CD4-positive, alpha-beta T cell (primary cell): Measurements from ENCODE around the gene BCL3. TPM values are rescaled to one million over a fixed set of nuclear protein-coding genes. Genes with fewer than 3 reads are reported as not detected.

Source experiments
- ATAC-seq: fragments of 200-7000 bp; cut with Tn5 transposase; one replicate; pipeline ENCODE4 v1.10.0; 2022; ENCODE audit warnings: mild to moderate bottlenecking; ENCODE audit not compliant: poor library complexity
- CTCF ChIA-PET: fragments of 350-600 bp; sonication (Branson Sonifier 250); formaldehyde crosslinking; loops from one replicate; lab custom pipeline; 2021; ENCODE audit warnings: antibody characterized with exemption, inconsistent platforms; lab: Charles Lee
- POLR2A ChIA-PET: fragments of 350-600 bp; sonication (Branson Sonifier 250); formaldehyde crosslinking; loops from one replicate; lab custom pipeline; 2021; ENCODE audit warnings: antibody characterized with exemption, inconsistent platforms; lab: Charles Lee
- DNase-seq, 14 experiments: peaks; one replicate each; pipeline ENCODE4 v3.0.0-alpha.2; 2013 to 2020; ENCODE audit warnings: mixed read lengths in 2 of 14
- H3K27ac ChIP-seq, 2 donors: one replicate each; pipeline versions ENCODE4 v1.5.1 to v1.7.0; 2013; ENCODE audit warnings: low read length in 2 of 2, low read depth in 1 of 2, mild to moderate bottlenecking in 1 of 2
- H3K27me3 ChIP-seq, 2 experiments: 1 replicate in 1 of 2; 2 replicates in 1 of 2; pipeline versions ENCODE4 v1.6.1 to v1.7.0; 2013; ENCODE audit warnings: low read length in 2 of 2, control low read depth in 1 of 2, mild to moderate bottlenecking in 1 of 2, moderate library complexity in 1 of 2; ENCODE audit not compliant: insufficient read depth in 2 of 2, control insufficient read depth in 1 of 2
- H3K36me3 ChIP-seq: one replicate; pipeline ENCODE4 v1.6.1; 2013; ENCODE audit warnings: low read length, control low read depth; ENCODE audit not compliant: insufficient read depth
- H3K4me1 ChIP-seq: one replicate; pipeline ENCODE4 v1.6.1; 2013; ENCODE audit warnings: low read length, control low read depth; ENCODE audit not compliant: insufficient read depth
- H3K4me3 ChIP-seq: one replicate; pipeline ENCODE4 v1.5.1; 2013; ENCODE audit warnings: mild to moderate bottlenecking, low read length, moderate library complexity
- H3K9me3 ChIP-seq, 2 experiments: 1 replicate in 1 of 2; 2 replicates in 1 of 2; pipeline versions ENCODE4 v1.6.1 to v1.7.0; 2013; ENCODE audit warnings: low read length in 2 of 2, mild to moderate bottlenecking in 2 of 2, control low read depth in 1 of 2, moderate library complexity in 1 of 2; ENCODE audit not compliant: control insufficient read depth in 1 of 2, insufficient read depth in 1 of 2
- H3K27ac Mint-ChIP-seq: one replicate; pipeline ENCODE4 v1.8.0; 2020; ENCODE audit warnings: mixed read lengths
- H3K27me3 Mint-ChIP-seq: one replicate; pipeline ENCODE4 v1.8.0; 2021; ENCODE audit warnings: mixed read lengths
- H3K36me3 Mint-ChIP-seq: one replicate; pipeline ENCODE4 v1.8.0; 2021; ENCODE audit warnings: low read depth, mixed read lengths
- H3K4me1 Mint-ChIP-seq: one replicate; pipeline ENCODE4 v1.8.0; 2021; ENCODE audit warnings: low read depth, mixed read lengths
- H3K4me3 Mint-ChIP-seq: one replicate; pipeline ENCODE4 v1.8.0; 2020; ENCODE audit warnings: mild to moderate bottlenecking, mixed read lengths
- H3K9me3 Mint-ChIP-seq: one replicate; pipeline ENCODE4 v1.8.0; 2020; ENCODE audit warnings: mixed read lengths
- intact Hi-C, 2 experiments: fragments of 100-400 bp; cut with DNase I in 1 of 2; cut with micrococcal nuclease in 1 of 2; formaldehyde crosslinking; loops; one replicate each; pipeline versions ENCODE4 v1.15.1 to v1.9.0; 2023 to 2025; cut with DNase I, micrococcal nuclease
- total RNA-seq, 174 experiments: library from RNA in 2 of 174; stranded (reverse) in 2 of 174; gene quantifications; one replicate each; pipeline ENCODE4 v1.2.3 and lab custom pipeline; 2021 to 2026
- TF ChIP-seq, protein P1 (sequence below): fragments of 200-600 bp; IDR thresholded peaks from one replicate; pipeline ENCODE4 v1.8.0; 2022; ENCODE audit warnings: antibody characterized with exemption, mild to moderate bottlenecking

BCL3 gene
- total RNA-seq, 2 experiments from 2014 or later = 90.9 to 97.1 TPM

DNA sequence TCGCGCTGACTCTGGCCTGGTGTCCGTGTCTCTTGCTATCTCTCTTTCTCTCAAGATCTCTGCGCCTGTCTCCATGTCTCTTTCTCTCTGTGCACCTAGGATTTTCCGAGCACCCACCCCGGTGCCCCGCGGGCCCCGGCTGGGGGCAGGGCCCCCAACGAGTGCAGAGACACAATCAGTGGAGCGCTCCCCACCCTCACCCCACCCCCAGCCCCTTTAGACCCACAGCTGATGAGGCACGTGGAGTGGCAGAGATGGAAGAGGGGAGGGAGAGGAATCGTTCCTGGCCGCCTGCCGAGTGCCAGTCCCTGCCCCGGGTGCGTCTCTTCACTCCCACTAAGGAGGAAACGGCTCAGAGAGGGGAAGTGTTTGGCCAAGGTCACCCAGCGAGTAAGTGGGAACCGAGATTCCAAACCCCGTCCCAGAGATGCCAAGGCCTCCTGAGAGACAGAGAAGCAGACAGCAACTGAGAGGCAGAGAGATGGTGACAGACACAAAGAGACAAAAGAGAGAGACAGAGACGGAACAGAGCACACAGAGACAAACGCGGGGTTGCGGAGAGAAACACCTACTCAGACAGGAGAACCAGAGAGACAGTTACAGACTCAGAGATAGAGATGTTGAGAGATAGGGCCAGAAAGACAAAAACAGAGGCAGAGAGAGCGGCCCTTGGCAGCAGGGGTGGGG, 626 bp upstream of the BCL3 start:
- Mint-ChIP-seq H3K4me3 (peak overlapping the region; percentile 94), H3K9me3 (no peaks in the 10 kb centered on the region), H3K27ac (peak overlapping the region; percentile 91), H3K36me3 (peaks cover 33% of the 10 kb centered on the region), H3K4me1 (peaks cover 56% of the 10 kb centered on the region), H3K27me3 (no peaks in the 10 kb centered on the region)
- Histone ChIP-seq H3K27me3 (no peaks in the 10 kb centered on the region), H3K9me3 (no peaks in the 10 kb centered on the region), H3K36me3 (peaks cover 14% of the 10 kb centered on the region), H3K4me1 (peaks cover 60% of the 10 kb centered on the region), H3K4me3 (peak overlapping the region; percentile 76), H3K27ac (peak overlapping the region; percentile 90 to 92)
- intact Hi-C loops = loop anchor here (1.0 to 2.0 kb wide), 2 partner anchors 22 to 23 kb away; no protein-coding TSS in a partner anchor
- TF ChIP-seq, protein P1, sequence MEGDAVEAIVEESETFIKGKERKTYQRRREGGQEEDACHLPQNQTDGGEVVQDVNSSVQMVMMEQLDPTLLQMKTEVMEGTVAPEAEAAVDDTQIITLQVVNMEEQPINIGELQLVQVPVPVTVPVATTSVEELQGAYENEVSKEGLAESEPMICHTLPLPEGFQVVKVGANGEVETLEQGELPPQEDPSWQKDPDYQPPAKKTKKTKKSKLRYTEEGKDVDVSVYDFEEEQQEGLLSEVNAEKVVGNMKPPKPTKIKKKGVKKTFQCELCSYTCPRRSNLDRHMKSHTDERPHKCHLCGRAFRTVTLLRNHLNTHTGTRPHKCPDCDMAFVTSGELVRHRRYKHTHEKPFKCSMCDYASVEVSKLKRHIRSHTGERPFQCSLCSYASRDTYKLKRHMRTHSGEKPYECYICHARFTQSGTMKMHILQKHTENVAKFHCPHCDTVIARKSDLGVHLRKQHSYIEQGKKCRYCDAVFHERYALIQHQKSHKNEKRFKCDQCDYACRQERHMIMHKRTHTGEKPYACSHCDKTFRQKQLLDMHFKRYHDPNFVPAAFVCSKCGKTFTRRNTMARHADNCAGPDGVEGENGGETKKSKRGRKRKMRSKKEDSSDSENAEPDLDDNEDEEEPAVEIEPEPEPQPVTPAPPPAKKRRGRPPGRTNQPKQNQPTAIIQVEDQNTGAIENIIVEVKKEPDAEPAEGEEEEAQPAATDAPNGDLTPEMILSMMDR = no peak
- ChIA-PET POLR2A (no interaction called here), CTCF (no interaction called here)
- ATAC-seq (peak; percentile 39), DNase-seq (peak in 5 of 14 experiments; percentile 11 to 44 (median 32))

DNA sequence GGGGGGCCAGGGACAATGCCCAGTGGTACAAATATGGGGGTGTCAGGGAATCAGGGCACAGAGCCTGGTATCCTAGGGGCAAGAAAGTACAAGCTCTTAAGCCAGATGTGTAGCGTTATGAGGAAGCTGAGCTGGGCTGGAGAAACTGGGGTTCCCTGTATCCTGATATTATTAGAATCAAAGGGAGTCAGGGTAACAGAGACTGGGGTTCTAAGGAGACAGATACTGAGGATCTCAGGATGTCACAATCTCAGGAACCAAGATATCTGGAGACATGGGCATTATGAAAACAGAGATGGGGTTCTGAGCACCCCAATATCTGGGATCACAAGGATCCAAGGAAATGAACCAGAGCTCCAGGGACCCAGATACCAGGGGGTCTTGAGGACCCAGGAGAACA, 784 bp downstream of the BCL3 start:
- CTCF ChIA-PET = interaction anchor here (1.0 to 1.9 kb wide), 3 partner anchors 18 to 25 kb away, joined by 3 to 7 read pairs (median 4); no protein-coding TSS in a partner anchor
- Mint-ChIP-seq H3K4me1 (peaks cover 69% of the 10 kb centered on the region), H3K4me3 (peak overlapping the region; percentile 98), H3K27ac (peak overlapping the region; percentile 99), H3K9me3 (no peaks in the 10 kb centered on the region), H3K36me3 (peaks cover 46% of the 10 kb centered on the region), H3K27me3 (no peaks in the 10 kb centered on the region)
- TF ChIP-seq, protein P1 = no peak
- DNase-seq (no peak), ATAC-seq (no peak)
- POLR2A ChIA-PET = interaction anchor here (1.0 kb wide), 1 partner anchor 21 kb away, joined by 3 read pairs; no protein-coding TSS in a partner anchor
- peak overlapping the region; percentile 53 to 79 for H3K27ac ChIP-seq
- peaks cover 70% of the 10 kb centered on the region for H3K4me1 ChIP-seq
- H3K9me3 ChIP-seq = no peaks in the 10 kb centered on the region
- H3K4me3 ChIP-seq = peak overlapping the region; percentile 63
- no peaks in the 10 kb centered on the region for H3K27me3 ChIP-seq
- H3K36me3 ChIP-seq = peaks cover 14% of the 10 kb centered on the region
- intact Hi-C loops = no loop called here

DNA sequence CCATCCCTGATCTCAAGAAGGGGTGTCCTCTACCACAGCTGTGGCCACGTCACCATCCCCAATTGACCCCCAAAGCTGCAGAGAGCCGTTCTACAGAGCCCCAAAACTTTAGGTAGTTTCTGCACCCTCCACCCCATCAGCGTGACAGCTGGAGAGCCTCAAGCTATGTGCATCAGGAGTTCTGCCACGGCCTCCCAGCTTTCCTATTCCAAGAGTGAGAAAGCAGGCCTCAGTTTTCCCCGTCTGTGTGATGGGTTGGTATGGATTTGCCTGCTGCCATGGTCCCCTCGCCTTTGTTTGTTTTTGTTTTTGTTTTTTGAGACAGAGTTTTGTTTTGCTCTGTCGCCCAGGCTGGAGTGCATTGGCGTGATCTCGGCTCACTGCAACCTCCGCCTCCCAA, 1.5 kb downstream of the BCL3 start:
- H3K4me3 ChIP-seq = peak overlapping the region; percentile 63
- H3K4me1 ChIP-seq = peaks cover 75% of the 10 kb centered on the region
- TF ChIP-seq, protein P1 = no peak
- peaks cover 16% of the 10 kb centered on the region for H3K36me3 ChIP-seq
- DNase-seq (no peak), ATAC-seq (no peak)
- Mint-ChIP-seq H3K4me1 (peaks cover 74% of the 10 kb centered on the region), H3K4me3 (peak overlapping the region; percentile 98), H3K36me3 (peaks cover 49% of the 10 kb centered on the region), H3K9me3 (no peaks in the 10 kb centered on the region), H3K27ac (peak overlapping the region; percentile 99), H3K27me3 (no peaks in the 10 kb centered on the region)
- POLR2A ChIA-PET = interaction anchor here (1.0 to 1.3 kb wide), 2 partner anchors 21 to 26 kb away, joined by 3 read pairs; no protein-coding TSS in a partner anchor
- H3K27ac ChIP-seq = peak overlapping the region; percentile 53 to 79
- no peaks in the 10 kb centered on the region for H3K27me3 ChIP-seq
- intact Hi-C loops = no loop called here
- H3K9me3 ChIP-seq = no peaks in the 10 kb centered on the region
- CTCF ChIA-PET = interaction anchor here (1.1 to 1.9 kb wide), 2 partner anchors 20 to 26 kb away, joined by 3 to 7 read pairs; no protein-coding TSS in a partner anchor
